ENCODE results near the gene USP50.
"Not testable (repeated sequence)": the region's sequence is repeated elsewhere in the genome, so short reads cannot be mapped to it uniquely, and the experiment has no call there.

The USP50 gene

GRCh38 chr15:50501815-50502214 lies 44.7 kb downstream of the USP50 start:
- DNase-seq: no peak

DNA sequence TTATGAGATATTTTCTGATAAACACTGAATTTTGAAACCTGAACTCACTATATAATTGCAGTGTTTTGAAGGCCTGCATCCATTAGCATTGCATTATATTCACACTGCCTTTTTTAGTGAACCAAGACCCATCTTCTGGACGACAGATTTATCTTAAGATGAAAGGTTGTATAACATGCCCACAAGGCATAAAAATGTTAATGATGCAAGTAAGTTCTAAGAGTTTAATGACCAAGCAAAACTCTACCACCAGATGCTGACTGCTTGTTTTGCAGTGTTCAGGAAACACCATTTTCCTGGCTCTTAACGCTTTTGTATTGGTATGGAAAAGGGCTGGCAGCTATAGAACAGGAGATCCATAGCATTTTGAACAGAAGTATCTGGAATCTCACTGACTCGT lies 46.1 kb downstream of the USP50 start:
- no peak for DNase-seq

DNA sequence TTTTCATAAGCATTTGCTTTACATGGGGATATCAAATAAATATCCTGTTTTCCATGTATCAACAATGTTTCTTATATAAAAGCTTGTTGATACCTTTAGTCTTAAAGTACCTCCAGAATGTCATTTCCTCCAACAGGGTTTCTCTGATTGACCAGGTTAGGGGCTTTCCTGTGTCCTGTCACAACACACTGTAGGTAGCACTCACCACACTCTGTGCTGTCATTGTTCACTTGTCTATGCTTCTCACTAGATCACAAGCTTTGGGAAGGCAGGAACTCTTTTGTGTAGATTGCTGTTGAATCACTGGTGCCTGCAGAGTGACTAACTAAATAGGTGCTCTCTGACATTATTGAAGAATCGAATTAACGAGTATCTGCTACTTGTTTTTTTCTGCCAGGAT lies 49.8 kb downstream of the USP50 start:
- DNase-seq: no peak

GRCh38 chr15:50494547-50494946 lies 51.9 kb downstream of the USP50 start:
- DNase-seq: not testable (repeated sequence)

GRCh38 chr15:50493625-50494024 lies 52.8 kb downstream of the USP50 start:
- DNase-seq: no peak

DNA sequence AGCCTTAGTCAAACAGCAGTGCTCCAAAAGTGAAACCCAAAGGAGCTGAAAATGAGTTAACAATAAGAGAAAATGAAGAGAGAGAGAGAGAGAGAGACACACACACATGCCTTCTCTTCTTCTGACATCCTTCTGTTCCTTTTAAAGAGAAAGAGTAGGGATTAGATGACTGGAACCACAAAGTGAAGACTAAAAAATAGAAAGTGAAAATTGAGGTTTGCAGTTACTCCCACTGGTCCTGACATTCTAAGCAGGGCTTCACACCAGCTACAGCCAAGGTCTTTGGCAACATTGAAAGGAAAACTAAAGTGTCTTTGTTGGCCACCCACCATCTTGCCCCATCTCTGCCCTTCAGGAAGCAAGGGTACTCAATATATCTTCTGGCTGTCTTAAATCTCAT lies 59.2 kb downstream of the USP50 start:
- no peak for DNase-seq

DNA sequence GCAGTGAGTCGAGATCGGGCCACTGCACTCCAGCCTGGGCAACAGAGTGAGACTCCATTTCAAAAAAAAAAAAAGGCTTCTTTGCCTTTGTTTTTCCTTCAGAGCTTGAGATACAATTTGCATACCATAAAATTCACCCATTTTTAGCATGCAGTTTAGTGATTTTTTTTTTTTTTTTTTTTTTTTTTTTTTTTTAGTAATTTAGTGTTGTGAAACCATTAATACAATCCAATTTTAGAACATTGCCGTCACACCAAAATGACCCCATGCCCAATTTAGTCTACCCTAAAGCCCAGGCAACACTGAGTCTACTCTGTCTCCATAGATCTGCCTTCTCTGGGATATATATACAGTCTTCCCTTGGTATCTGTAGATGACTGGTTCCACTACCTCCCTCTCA lies 61.1 kb downstream of the USP50 start:
- no peak for DNase-seq

GRCh38 chr15:50484781-50485180 lies 61.7 kb downstream of the USP50 start:
- no peak for DNase-seq

DNA sequence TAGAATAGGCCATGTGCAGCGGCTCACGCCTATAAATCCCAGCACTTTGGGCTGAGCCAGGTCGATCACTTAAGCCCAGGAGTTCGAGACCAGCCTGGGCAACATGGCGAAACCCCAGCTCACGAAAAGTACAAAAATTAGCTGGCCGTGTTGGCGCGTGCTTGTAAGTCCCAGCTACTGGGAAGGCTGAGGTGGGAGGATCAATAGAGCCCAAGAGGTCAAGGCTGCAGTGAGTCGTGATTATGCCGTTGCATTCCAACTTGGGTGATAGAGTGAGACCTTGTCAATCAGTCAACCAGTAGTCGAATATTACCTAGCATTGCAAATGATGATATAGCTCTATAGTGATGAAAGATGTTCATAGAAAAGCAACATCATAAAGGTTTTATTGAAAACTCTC lies 70.3 kb downstream of the USP50 start:
- no peak for DNase-seq

DNA sequence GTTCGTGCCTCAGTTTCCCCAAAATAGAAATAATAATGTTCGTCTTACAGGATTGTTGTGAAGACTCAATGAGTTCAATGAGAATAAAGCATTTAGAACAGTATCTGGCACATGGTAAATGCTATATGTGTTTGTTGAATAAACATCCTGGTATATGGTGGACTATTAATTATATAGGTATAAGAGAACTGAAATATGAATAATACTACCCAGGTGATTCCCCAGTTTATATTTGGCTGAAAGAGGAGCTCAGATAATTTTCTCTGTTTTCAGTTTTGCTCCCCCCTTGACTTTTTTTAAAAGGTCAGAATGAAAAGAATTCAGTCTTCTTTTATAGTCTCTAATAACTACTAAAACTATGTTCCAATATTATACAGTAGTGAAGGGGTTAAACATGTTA lies 75.4 kb downstream of the USP50 start:
- no peak for DNase-seq

- no peak for DNase-seq
Observed at GRCh38 chr15:50463423-50464358, 82.8 kb downstream of the USP50 start.

- no peak for DNase-seq
Observed at GRCh38 chr15:50458348-50459112, 87.9 kb downstream of the USP50 start.

GRCh38 chr15:50452927-50453326 lies 93.5 kb downstream of the USP50 start:
- no peak for DNase-seq

Data from femur (tissue), 1 donor.